GM19395 (cell line): ENCODE data around the gene RBMS3.

Source experiments
- ATAC-seq: cut with Tn5 transposase; IDR thresholded peaks from one replicate; pipeline ENCODE4 v1.9.1; 2021; ENCODE audit warnings: mild to moderate bottlenecking, moderate library complexity; ENCODE audit not compliant: unreplicated experiment

Gene RBMS3

DNA sequence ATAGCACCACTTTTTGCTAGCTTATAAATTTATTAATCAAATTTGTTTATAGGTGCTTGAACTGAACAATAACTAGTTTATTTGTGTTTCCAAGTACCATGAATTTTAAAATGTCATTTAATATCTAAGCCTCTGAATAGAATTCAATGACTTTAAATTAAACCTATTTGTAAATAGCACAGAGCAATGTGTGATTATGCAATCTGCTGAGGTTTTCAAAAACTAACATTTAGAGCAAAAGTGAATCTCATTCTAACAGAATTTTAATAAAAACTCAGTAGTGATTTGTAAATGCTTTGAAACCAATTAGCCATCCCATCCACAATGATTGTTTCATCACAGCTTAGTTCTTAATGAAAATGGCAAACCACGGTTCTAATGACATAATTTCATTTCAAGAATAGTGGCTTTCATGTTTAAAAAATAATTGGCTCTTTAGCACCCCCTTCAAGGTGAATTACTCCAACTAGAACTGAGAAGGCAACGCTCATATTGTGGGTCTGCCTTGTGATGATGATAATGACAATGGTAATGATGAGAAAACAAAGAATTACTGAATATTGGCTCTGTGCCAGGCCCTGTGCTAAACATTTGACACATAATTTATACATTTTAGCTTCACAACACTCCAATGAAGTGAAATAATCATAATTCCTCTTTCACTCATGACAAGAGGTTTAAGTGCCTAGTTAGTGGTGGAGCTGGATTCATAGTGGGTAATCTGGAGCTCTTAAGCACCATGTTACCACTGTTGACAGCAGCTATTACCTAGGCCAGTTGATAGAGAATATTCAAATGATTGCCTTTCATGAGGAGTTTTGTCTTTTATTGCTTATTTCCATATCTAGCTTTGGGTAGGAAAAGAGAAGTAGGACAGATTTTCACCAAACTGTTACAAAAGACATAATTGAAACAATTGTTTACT lies 145.7 kb downstream of the RBMS3 start:
- no peak for ATAC-seq

DNA sequence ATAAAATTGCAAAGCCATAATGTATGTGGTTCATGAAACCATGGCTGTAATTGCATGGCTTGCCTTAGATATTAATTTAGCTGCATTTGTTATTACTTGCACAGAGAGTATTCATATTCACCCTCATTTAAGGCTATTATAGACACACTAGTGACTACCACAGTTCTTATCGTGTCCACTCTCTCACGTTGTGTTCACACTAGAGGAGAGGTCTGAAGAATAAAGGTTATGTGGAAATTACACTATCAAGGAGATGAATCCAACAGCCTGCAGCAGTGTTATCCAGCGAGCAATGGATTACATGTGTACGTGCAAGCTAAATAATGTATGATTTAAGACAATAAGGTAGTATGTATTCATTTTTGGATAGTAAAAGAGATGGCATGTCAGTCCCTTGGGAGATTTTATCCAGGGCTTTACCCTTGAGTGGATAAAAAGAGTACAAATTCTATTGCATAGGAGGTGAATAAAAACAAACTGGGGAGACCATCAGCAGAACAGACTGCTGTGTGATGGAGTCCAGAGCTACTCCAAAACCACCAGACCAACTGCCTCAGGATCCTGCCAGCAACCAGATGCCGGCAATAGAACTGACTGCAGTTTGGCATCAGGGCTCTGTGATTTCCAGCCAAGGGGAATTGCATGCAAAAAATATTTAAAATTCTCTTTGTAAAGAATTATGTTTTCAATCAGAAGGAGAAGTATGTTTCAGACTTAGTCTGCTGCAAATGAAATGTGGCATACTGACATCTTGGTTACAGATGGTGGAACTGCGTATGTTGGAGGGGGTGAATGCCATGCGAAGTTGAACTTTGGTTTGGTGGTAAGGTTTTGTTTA lies 146.6 kb downstream of the RBMS3 start:
- no peak for ATAC-seq

DNA sequence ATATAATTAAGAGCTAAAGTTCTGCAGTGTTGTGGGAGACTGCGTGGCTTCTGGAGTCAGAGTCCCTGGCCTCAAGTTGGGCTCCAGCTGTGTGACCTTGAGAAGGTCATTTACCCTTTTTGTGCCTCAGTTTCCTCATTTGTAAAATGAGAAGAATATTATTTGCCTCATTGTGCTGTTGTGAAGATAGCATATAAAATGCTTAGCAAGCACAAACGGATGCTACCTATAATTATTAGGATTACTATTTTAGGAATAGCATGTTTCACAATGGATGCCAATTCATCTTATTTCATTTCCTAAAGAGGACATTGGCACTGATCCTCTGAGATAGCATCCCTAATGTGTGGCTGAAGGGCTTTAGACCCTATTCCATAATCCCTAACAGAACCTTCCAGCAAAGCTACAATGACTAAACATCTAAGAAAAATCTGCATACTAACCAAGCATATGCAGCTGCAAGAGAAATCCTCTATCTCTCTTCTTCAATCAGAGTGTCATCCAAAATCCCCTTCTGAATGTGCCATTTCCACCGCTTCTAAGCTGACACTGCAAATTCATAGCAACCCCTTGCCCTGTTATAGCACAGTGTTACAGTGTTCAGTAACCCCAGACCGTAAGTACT lies 148.3 kb downstream of the RBMS3 start:
- ATAC-seq, result no peak

GRCh38 chr3:29430558-29430971 lies 149.7 kb downstream of the RBMS3 start:
- ATAC-seq, result no peak

GRCh38 chr3:29436612-29437323 lies 155.9 kb downstream of the RBMS3 start:
- no peak for ATAC-seq

DNA sequence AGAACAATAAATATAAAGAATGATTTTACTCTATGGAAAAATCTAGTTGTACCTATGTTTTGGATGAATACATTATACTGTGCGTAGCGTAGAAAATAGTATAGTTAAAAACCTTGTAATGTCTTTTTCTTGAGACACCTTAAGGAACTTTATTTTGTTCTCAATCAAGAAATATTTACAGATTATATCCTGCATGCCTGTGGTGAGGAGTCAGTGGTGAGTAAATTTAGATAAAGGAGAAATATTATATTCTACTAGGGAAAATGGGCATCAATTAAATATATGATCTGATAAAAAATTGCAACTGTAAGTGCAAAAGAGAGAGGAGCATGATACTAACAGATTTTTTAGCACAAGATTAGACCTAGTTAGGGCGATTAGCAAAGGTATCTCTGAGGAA lies 157.7 kb downstream of the RBMS3 start:
- ATAC-seq, result no peak

DNA sequence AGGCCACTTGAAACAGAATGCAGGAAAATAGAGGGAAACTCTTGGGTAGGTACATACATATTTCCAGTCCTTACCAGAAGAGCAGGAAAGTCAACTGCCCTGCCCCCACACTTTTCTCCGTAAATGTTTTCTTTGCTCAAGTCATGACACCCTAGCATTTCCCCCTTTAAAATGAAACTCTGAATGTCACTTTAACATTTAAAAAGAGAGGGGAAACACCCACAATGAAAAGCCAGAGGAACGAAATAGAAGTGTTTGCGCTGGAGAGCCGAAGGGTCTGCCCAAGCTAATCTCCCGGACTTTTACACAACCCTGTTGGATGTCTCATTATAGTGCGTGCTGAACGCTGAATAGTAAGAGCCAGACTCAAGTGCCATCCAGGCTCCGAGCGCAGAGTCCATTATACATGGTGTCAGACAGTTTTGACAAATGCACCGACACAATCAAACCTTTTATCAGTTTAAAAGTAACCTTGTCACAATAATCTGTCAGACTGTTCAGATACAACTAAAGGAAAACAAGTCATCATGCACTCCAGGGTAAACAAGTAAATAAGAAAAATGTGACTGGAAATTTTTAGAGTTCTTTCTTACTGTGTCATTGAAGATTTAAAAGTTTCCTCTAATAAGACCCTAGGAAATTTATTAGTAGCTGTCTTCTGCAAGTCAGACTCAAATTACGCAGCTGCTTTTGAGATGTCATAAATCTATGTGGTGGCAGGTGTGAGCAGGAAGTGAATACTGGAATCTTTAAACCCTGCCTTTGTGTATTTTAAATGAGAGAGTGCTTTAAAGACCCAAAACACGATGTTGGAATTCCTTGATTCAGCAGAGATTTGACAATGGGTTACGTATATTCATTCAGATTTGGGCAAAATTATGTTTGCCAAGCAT lies 159.8 kb downstream of the RBMS3 start:
- ATAC-seq, result no peak

DNA sequence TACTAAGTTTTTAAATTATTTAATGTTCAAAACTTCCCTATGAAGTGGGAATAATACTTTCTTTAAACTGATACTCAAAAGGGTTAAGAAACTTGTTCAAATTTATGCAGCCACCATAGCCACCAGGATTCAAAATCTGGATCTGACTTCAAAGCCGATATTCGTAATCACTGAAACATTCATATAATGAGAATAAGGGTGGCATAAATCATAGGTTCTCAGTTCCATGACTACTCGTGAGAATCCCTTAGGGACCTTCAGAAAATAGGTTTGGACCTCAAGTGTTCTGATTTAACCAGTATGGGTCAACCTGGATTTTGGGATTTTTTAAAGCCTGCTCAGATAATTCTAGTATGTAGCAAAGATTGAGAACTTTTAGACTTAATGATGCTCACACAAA lies 160.6 kb downstream of the RBMS3 start:
- ATAC-seq, result no peak

DNA sequence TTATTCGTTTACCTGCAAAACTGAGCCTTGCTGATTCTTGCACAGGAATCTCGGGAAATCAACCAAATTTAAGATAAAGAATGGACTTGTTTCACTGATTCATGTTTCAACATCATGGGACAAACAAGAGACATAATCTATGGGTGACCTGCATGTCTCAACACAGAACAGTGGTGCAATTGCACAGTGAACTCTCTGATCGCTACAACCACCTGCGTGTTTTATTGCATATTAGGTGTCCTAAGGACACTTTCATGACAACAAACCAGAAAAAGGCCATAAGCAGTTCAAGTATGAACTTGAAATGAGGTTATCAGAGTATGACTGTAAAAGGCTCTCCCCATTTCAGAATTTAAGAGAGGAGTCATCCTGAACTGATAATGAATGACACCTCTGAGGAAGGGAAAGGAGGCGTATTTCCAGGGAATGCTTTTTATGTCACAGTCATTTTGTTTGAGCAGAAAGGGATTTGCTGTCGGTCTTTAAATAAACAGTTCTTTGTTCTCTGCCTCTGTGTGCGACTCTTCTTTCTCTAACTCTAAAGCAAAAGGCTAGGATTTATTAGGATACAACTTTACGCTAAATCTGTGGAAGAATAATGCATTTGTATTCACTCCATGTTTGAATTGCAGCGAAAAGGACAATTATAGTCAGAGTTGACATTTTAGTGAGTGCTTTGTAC lies 167.2 kb downstream of the RBMS3 start:
- no peak for ATAC-seq

DNA sequence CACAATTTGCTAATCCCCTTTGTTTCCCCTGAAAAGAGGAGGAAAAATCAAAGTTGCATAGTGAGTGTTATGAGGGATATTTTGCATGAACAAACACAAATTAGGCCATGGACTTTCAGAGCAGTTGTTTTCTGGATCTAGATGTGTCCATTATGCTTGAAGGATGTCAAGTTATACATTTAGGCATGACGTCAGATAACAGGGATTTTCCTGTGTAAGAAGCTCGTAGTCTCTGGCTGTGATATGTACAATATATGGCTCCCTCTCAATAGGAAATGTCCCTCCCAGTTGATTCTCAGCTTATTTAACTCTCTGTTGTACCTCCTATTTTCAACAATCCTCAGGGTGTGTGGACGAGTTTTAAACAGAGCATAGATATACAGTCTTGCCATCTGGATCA lies 171.0 kb downstream of the RBMS3 start:
- no peak for ATAC-seq

DNA sequence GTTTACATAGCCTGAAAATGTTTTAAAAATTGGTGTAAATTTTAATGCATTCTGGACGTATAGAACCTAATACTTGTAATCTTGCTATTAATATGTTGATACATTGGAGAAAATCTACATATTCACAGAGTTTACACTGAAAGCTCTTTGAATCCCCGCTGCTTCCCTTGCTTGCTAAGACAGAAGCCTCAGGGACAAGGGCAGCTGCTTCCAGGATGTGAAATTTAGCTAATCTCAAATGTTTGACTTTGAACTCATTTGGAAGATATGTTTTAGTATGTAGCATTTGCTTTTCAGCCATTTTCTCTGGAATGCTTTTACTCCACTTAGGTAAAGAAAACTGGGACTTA lies 172.0 kb downstream of the RBMS3 start:
- no peak for ATAC-seq

DNA sequence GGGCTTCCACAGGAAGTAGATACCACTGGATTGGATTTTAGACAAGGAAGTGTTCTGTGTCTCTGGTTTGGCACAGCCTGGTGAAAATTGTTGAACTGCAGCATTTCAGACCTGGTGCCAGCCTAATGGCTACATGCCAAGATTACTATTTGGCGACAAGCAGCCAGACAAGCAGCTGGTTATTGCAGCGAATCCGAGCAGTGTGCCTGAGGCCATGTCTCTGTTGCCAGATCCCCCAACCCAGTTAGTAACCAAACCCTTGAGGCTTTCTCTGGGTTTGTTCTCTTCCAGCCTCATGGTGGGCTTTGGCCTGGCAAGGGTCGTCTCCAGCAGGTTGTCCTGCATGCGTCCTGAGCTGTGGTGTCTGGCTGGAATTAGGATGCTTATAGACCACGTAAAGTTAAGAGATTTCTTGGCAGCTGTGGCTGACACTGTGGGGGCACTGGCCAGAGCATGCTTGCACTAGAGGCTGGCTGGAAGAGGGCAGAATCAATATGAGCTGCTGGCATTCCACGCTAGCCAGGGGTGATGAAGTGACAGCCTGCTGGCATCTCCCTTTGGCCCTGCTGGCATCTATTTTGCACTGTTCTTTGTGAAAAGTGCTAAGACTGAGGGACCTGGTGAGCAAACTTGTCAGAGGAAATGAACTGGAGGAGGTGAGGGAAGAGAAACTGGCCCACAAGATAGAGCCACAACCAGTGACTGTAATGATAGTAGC lies 172.6 kb downstream of the RBMS3 start:
- no peak for ATAC-seq

- ATAC-seq, result no peak
Observed at GRCh38 chr3:29454161-29454611, 173.3 kb downstream of the RBMS3 start.

- ATAC-seq, result no peak
Observed at GRCh38 chr3:29456901-29457300, 176.0 kb downstream of the RBMS3 start.

- no peak for ATAC-seq
Observed at GRCh38 chr3:29463304-29463703, 182.4 kb downstream of the RBMS3 start.

DNA sequence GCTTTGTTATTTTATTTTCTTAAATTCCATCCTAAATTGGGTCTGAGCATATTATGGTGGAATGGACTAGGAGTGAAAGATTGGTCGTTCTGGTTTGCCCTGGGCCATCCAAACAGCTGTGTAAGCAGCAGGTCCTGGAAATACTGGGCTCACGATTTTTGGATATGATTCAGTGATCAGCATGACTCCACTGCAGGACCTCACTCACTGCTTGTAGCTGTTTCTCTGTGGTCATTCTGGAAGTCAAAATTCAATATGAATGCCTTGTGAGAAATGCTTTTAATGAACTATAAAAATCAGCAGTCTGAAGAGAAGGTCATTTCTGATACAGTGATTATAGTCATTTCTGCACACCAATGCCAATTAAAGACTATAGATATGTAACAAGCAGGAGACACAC lies 185.0 kb downstream of the RBMS3 start:
- ATAC-seq, result no peak

DNA sequence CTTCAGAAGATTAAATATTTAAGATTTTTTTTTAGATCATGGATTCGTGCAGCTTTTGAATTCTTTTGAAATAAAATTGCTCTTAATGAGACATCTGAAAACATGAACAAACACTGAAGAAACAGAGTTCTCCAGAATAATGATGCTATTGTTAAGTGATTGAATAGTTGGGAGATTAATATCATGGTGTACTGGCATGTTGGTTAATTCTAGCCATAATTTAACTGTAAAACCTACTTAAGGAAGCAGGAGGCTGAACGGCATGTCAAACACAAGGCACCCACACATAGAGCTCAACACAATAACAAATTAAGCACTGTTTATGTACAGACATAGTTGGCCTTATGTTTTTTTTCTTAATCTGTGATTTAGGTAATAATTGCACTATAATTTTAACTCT lies 185.6 kb downstream of the RBMS3 start:
- ATAC-seq, result no peak

- ATAC-seq, result no peak
Observed at GRCh38 chr3:29468187-29468586, 187.3 kb downstream of the RBMS3 start.
